NCI-H1417 treated with DMSO at 0.1 percent for 48 hours (cell line): ENCODE measurements around the gene P3H3.
"Not testable (repeated sequence)": the region's sequence is repeated elsewhere in the genome, so short reads cannot be mapped to it uniquely, and the experiment has no call there.

Experiments used
- DNase-seq: peaks from one replicate; lab custom pipeline; 2025; lab: John Stamatoyannopoulos, UW

The P3H3 gene

GRCh38 chr12:6845395-6845794 is 17.2 kb downstream of the P3H3 start:
- no peak for DNase-seq

- DNase-seq = no peak
Measured at GRCh38 chr12:6846316-6846869, 18.2 kb downstream of the P3H3 start.

GRCh38 chr12:6847676-6848075 is 19.5 kb downstream of the P3H3 start:
- no peak for DNase-seq

DNA sequence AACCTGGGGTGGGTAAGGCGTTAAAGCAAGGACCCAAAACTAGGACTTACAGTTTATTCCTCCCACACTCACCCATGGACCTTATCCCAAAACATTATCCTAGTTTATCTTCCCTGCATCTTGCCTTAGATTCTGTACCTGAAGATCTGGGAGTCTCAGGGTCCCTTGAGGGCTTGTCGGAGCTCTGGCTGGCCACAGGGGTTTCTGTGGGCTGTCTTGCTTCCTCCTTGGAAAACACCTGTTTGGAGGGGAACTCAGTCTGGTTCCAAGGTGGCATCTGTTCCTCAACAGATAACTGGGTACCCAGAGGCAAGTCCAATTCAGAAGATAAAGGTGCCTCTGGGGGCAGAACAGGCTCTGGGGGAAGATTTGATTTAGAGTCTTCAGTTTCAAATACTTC is 21.2 kb downstream of the P3H3 start:
- DNase-seq = no peak

GRCh38 chr12:6849976-6850560 is 21.9 kb downstream of the P3H3 start:
- DNase-seq = no peak

- no peak for DNase-seq
Measured at GRCh38 chr12:6850796-6851152, 22.6 kb downstream of the P3H3 start.

- DNase-seq = peak; percentile 90
Measured at GRCh38 chr12:6851153-6851920, 23.1 kb downstream of the P3H3 start, which contains the start of gene CDCA3. CDCA3 (minus strand) TSS chr12:6851286; CDS start chr12:6850952, 334 bp downstream.

- DNase-seq = peak; percentile 98
Measured at GRCh38 chr12:6851921-6852650, 23.9 kb downstream of the P3H3 start, which contains the start of gene USP5. USP5 (plus strand) TSS chr12:6852150; CDS start chr12:6852180, 30 bp downstream.

DNA sequence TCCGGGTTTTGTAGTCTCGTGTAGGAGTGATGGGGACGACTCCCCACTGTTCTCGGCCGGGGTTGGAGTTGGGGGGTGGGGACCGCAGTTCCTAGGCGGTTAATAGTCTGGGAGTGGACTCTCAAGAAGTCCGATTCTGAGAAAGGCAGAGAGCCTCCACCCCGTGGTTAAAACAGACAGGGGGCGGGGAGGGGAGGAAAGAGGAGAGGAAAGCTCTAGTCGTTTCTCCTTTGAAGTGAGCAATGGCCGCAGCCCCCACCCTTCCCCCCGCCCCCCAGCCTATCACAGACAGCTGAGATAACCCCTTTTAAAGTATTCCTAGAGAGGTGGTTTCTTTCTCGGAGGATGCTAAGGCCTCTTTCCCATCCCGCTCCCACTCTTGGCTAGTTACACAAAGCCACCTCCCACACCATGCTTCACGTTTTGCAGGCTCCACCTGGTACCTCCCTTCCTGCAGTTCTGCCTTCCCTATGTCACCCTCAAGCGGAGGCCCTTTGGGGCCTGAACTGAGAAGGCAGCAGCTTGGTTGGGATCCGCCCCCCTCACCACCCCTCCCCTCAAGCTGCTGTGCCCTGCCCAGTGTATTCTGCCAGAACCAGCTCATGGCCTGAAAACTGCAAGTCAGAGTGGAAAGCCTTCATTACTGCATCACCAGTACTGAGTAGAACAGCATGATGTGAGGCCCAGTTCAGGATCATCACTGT is 24.6 kb downstream of the P3H3 start:
- no peak for DNase-seq

GRCh38 chr12:6853626-6854025 is 25.4 kb downstream of the P3H3 start:
- DNase-seq = no peak

GRCh38 chr12:6854036-6854435 is 25.8 kb downstream of the P3H3 start:
- DNase-seq = no peak

GRCh38 chr12:6855322-6855721 is 27.1 kb downstream of the P3H3 start:
- DNase-seq = no peak

GRCh38 chr12:6858799-6859198 is 30.6 kb downstream of the P3H3 start:
- DNase-seq = no peak

GRCh38 chr12:6860116-6860515 is 31.9 kb downstream of the P3H3 start:
- no peak for DNase-seq

DNA sequence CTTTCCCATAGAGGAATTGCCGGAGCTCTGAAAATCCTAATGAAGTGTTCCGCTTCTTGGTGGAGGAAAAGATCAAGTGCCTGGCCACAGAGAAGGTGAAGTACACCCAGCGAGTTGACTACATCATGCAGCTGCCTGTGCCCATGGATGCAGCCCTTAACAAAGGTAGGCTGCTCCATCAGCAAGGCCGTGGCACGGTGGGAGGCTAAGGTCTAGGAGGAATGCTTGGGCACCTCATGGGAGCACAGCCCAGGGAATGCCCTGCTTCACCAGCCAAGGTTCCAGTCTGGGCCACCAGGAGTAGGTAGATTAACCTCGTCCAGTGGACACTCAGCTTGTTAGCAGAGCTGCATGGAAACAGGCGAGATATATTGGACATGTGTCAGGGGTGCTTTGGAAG is 32.7 kb downstream of the P3H3 start:
- DNase-seq = no peak

DNA sequence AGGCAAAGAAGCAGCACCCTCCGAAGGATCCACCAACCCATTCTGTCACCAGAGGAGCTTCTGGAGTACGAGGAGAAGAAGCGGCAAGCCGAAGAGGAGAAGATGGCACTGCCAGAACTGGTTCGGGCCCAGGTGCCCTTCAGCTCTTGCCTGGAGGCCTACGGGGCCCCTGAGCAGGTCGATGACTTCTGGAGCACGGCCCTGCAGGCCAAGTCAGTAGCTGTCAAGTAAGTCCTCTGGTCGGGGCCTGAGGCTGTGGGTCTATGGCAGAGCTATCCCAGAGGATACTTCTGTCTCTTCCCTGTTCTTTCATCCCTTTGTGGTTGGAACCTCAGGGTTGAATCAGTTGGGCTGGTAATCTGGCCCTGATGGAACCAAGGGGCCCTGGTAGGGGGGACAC is 33.2 kb downstream of the P3H3 start:
- no peak for DNase-seq

DNA sequence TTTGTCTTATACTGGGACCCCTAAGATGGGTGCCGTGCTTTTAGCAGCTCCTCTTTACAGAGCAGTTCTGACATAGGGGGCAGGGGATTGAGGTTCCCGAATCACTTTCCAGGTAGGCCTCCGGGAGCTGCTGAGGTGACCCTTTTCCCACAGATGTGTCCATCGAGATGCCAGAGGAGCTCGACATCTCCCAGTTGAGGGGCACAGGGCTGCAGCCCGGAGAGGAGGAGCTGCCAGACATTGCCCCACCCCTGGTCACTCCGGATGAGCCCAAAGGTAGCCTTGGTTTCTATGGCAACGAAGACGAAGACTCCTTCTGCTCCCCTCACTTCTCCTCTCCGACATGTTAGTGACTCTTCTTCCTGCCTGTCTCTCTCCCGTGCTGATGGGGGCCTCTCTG is 34.8 kb downstream of the P3H3 start:
- DNase-seq = no peak

- no peak for DNase-seq
Measured at GRCh38 chr12:6863586-6864321, 35.5 kb downstream of the P3H3 start.

- not testable (repeated sequence) for DNase-seq
Measured at GRCh38 chr12:6865307-6865706, 37.1 kb downstream of the P3H3 start.

DNA sequence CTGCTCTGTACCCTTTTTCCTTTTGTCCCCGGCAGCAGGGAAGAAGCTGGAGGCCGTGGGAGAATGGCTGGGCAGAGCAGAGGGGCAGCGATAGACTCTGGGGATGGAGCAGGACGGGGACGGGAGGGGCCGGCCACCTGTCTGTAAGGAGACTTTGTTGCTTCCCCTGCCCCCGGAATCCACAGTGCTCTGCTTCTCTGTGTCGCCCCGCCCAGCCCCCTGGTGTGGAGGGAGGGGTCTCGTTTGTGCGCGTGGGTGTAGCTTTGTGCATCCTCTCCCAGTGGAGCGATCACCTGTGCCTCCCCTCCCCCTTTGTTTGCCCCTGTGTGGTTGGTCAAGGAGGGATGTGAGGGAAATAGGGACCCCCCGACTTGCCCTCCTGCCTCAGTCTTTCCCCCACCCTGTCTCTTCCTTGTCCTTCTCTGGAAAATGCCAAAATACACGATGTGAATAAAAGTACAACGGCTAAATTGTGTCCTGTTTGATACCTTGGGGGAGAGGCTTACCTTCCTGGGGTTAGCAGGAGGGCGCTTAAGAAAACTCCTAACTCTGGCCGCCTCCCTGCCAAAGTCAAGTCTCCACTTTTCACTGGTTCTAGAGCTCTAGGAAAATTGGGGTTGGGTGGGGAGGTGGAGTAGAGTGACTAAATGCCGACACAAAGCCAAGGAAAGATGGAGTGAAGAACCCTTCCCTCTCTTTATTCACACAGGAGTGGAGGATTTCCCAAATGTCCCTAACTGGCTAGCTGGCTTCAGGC is 38.1 kb downstream of the P3H3 start:
- no peak for DNase-seq
